T-helper 2 cell treated with Interferon-gamma antibody and Interleukin-4, amounts not matched to agents 5 μg/mL and 100 μg/mL, for 36 hours (primary cell): ENCODE measurements around the gene RGS7.
"Not testable (repeated sequence)": the region's sequence is repeated elsewhere in the genome, so short reads cannot be mapped to it uniquely, and the experiment has no call there.

Experiments used
- DNase-seq: peaks from one replicate; pipeline ENCODE4 v3.0.0; 2021; ENCODE audit warnings: low spot score
- H3K27ac Mint-ChIP-seq: one replicate; pipeline ENCODE4 v1.8.0; 2021; ENCODE audit warnings: mild to moderate bottlenecking, mixed read lengths
- H3K27me3 Mint-ChIP-seq: one replicate; pipeline ENCODE4 v1.8.0; 2021; ENCODE audit warnings: low read depth, mixed read lengths
- H3K36me3 Mint-ChIP-seq: one replicate; pipeline ENCODE4 v1.8.0; 2021; ENCODE audit warnings: low read depth, mixed read lengths
- H3K4me1 Mint-ChIP-seq: one replicate; pipeline ENCODE4 v1.8.0; 2021; ENCODE audit warnings: low read depth, mixed read lengths
- H3K4me3 Mint-ChIP-seq: one replicate; pipeline ENCODE4 v1.8.0; 2022; ENCODE audit warnings: mild to moderate bottlenecking, moderate library complexity, mixed read lengths
- H3K9me3 Mint-ChIP-seq: one replicate; pipeline ENCODE4 v1.8.0; 2021; ENCODE audit warnings: mixed read lengths

RGS7 gene

DNA sequence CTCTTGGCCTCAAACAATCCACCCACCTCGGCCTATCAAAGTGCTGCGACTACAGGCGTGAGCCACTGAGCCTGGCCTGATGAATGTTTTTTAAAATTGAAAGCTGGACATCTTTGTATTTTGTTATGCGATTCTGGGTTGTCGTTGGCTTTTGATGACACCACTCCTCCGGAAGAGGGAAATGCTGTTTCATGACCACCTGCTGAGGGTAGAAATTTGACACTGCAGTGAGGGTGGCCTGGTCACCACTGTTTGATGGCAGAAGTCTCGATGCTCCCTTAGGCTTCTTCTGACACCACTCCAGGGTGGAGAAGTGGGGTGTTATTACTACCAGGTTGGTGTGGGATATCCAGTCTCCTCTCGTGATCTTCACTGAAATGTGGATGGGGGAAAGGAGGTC is 357.2 kb downstream of the RGS7 start:
- no peak for DNase-seq
- Mint-ChIP-seq H3K36me3 (no peaks in the 10 kb centered on the region), H3K4me1 (no peaks in the 10 kb centered on the region), H3K27ac (no peak overlapping the region), H3K9me3 (peaks cover 24% of the 10 kb centered on the region), H3K4me3 (no peak overlapping the region), H3K27me3 (no peaks in the 10 kb centered on the region)

- DNase-seq: no peak
- Mint-ChIP-seq H3K27me3 (no peaks in the 10 kb centered on the region), H3K36me3 (no peaks in the 10 kb centered on the region), H3K4me3 (no peak overlapping the region), H3K27ac (no peak overlapping the region), H3K9me3 (peaks cover 24% of the 10 kb centered on the region), H3K4me1 (no peaks in the 10 kb centered on the region)
Observed at GRCh38 chr1:240998441-240999015, 358.5 kb downstream of the RGS7 start.

DNA sequence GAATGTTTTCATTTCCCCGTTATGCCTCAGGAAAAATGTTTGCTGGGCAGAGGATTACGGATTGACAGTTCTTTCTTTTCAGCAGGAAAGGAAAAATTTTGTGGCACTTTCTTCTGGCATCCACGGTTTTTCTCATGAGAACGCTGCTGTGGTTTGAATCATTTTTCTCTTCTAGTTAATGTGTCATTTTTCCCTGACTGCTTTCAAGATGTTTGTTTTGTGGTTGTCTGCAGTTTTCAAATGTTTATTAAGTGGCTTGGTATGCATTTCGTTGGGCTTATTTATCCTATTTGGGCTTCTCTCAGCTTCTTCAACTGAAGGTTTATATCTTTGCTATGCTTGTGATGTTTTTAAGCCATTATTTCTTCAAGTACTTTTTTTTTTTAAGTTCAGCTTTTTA is 359.0 kb downstream of the RGS7 start:
- Mint-ChIP-seq H3K4me3 (no peak overlapping the region), H3K4me1 (no peaks in the 10 kb centered on the region), H3K9me3 (peaks cover 24% of the 10 kb centered on the region), H3K27me3 (no peaks in the 10 kb centered on the region), H3K36me3 (no peaks in the 10 kb centered on the region), H3K27ac (no peak overlapping the region)
- no peak for DNase-seq

- no peaks in the 10 kb centered on the region for H3K27me3 Mint-ChIP-seq
- no peaks in the 10 kb centered on the region for H3K4me1 Mint-ChIP-seq
- H3K36me3 Mint-ChIP-seq: no peaks in the 10 kb centered on the region
- H3K4me3 Mint-ChIP-seq: no peak overlapping the region
- no peak overlapping the region for H3K27ac Mint-ChIP-seq
- DNase-seq: no peak
- H3K9me3 Mint-ChIP-seq: peaks cover 20% of the 10 kb centered on the region
Observed at GRCh38 chr1:240993004-240993403, 364.0 kb downstream of the RGS7 start.

DNA sequence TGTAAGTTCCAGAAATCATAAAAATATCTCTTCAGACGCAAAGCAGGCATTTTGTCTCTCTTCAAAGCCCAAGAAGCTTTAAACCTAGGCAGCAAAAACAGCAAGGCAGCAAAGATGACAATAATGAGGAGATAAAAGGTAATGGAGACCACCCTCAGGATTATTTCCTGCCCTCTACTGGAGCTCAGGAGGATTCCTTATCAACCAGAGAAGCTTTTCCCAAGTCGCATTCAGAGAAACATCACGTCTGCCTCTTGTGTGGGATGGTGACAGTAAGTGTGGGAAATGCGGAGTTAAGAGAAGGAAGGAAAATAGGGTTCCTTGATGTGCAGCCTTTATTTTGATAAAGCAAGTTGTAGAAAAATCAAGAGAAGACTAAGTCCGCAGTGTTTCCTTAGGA is 365.8 kb downstream of the RGS7 start:
- Mint-ChIP-seq H3K4me1 (no peaks in the 10 kb centered on the region), H3K36me3 (no peaks in the 10 kb centered on the region), H3K27ac (no peak overlapping the region), H3K27me3 (no peaks in the 10 kb centered on the region), H3K9me3 (peaks cover 15% of the 10 kb centered on the region), H3K4me3 (no peak overlapping the region)
- DNase-seq: no peak

- H3K9me3 Mint-ChIP-seq: peaks cover 23% of the 10 kb centered on the region
- H3K27me3 Mint-ChIP-seq: no peaks in the 10 kb centered on the region
- no peaks in the 10 kb centered on the region for H3K4me1 Mint-ChIP-seq
- H3K36me3 Mint-ChIP-seq: no peaks in the 10 kb centered on the region
- no peak for DNase-seq
- H3K4me3 Mint-ChIP-seq: no peak overlapping the region
- H3K27ac Mint-ChIP-seq: no peak overlapping the region
Observed at GRCh38 chr1:240987928-240988327, 369.1 kb downstream of the RGS7 start.

DNA sequence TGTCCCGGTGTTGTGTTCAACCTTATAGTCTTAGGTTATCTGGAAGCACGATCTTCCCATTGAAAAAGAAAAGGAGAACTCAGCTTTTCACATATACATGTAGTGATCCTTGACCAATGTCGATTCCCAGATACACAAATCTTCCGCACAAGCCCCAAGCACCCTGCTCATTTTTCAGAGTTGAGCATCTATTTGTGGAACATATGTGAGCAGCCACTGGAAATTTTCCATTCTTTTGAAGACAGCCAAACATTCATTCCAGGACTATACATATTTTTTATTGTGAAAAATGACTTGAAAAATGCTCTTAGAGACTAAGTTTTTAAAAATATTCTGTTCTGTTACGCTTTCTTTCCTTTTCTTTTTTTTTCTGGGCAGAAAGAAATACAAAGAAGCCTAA is 371.9 kb downstream of the RGS7 start:
- H3K27me3 Mint-ChIP-seq: no peaks in the 10 kb centered on the region

DNA sequence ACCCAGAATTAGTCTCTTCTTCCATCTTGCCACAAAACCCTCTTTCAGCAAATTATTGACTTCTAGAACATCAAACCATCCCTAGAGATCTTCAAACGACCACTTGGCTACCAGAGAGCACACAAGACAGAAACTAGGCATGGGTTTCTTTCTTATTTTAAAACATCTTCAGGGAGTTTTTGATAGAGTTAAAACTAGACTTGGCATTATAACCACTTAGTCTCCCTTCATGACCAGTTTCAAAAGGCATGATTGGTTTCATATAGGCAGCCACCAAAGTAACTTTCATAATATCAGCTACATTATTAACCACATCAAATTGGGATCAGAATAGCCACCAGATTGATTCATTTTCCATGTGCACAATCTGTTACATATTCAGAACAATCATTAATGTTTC is 376.7 kb downstream of the RGS7 start:
- no peak for DNase-seq
- Mint-ChIP-seq H3K4me1 (no peaks in the 10 kb centered on the region), H3K4me3 (no peak overlapping the region), H3K27me3 (no peaks in the 10 kb centered on the region), H3K27ac (no peak overlapping the region), H3K9me3 (peaks cover 16% of the 10 kb centered on the region), H3K36me3 (no peaks in the 10 kb centered on the region)

More for the DNA sequence above, 371.9 kb downstream of the RGS7 start:
- H3K4me1 Mint-ChIP-seq: no peaks in the 10 kb centered on the region
- DNase-seq: no peak
- H3K36me3 Mint-ChIP-seq: no peaks in the 10 kb centered on the region
- H3K4me3 Mint-ChIP-seq: no peak overlapping the region
- no peak overlapping the region for H3K27ac Mint-ChIP-seq
- H3K9me3 Mint-ChIP-seq: peaks cover 19% of the 10 kb centered on the region

GRCh38 chr1:240976685-240977084 is 380.3 kb downstream of the RGS7 start:
- Mint-ChIP-seq H3K27ac (no peak overlapping the region), H3K4me3 (no peak overlapping the region), H3K36me3 (no peaks in the 10 kb centered on the region), H3K9me3 (peaks cover 12% of the 10 kb centered on the region), H3K27me3 (no peaks in the 10 kb centered on the region), H3K4me1 (no peaks in the 10 kb centered on the region)
- no peak for DNase-seq

DNA sequence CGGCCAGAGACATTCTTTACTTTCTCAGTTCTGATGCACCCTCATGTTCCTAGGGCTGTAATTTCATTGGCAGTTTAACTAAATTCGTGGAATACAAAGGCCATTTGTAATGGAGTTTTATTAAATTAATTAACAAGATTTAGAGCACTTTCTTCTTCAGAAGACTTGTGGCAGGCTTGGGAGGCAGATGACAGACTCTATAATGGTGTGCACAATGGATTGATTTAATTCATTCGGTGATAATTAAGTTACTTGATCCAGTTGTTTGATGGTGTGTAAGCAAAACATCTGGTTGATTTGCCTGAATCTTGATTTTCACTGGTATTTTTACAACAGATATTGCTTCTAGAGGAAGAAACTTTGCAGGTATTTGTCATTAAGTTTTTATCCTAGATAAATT is 383.1 kb downstream of the RGS7 start:
- Mint-ChIP-seq H3K9me3 (peaks cover 23% of the 10 kb centered on the region), H3K4me3 (no peak overlapping the region), H3K27me3 (no peaks in the 10 kb centered on the region), H3K27ac (no peak overlapping the region), H3K4me1 (no peaks in the 10 kb centered on the region), H3K36me3 (no peaks in the 10 kb centered on the region)
- no peak for DNase-seq

- H3K27me3 Mint-ChIP-seq, H3K36me3 Mint-ChIP-seq, H3K4me1 Mint-ChIP-seq, H3K27ac Mint-ChIP-seq, H3K4me3 Mint-ChIP-seq, DNase-seq: not testable (repeated sequence)
- peaks cover 20% of the 10 kb centered on the region for H3K9me3 Mint-ChIP-seq
Observed at GRCh38 chr1:240972059-240972458, 384.9 kb downstream of the RGS7 start.

- H3K36me3 Mint-ChIP-seq: no peaks in the 10 kb centered on the region
- no peak for DNase-seq
- H3K27ac Mint-ChIP-seq: no peak overlapping the region
- peaks cover 14% of the 10 kb centered on the region for H3K9me3 Mint-ChIP-seq
- H3K4me1 Mint-ChIP-seq: no peaks in the 10 kb centered on the region
- no peak overlapping the region for H3K4me3 Mint-ChIP-seq
- H3K27me3 Mint-ChIP-seq: no peaks in the 10 kb centered on the region
Observed at GRCh38 chr1:240970253-240970652, 386.8 kb downstream of the RGS7 start.

DNA sequence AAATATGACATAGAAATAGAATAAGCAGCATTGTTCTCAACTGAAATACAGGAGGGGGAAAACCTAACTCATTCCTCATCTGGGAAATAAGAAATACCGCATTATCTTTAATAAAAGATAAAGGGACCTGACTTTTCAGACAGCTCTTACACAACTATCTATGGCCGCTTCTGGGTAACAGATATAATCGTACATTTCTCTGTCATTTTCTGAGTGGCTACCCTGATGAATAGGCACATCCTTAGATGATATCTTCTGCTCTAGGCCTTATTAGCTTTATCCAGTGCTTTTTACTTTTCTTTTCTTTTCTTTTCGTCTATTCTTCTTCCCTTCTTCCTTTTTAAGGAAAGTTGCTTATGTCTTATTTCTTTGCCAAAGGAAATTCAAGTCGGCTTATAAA is 388.1 kb downstream of the RGS7 start:
- DNase-seq: no peak
- H3K4me1 Mint-ChIP-seq: no peaks in the 10 kb centered on the region
- H3K27me3 Mint-ChIP-seq: no peaks in the 10 kb centered on the region
- peaks cover 10% of the 10 kb centered on the region for H3K9me3 Mint-ChIP-seq
- H3K4me3 Mint-ChIP-seq: no peak overlapping the region
- H3K36me3 Mint-ChIP-seq: no peaks in the 10 kb centered on the region
- no peak overlapping the region for H3K27ac Mint-ChIP-seq

DNA sequence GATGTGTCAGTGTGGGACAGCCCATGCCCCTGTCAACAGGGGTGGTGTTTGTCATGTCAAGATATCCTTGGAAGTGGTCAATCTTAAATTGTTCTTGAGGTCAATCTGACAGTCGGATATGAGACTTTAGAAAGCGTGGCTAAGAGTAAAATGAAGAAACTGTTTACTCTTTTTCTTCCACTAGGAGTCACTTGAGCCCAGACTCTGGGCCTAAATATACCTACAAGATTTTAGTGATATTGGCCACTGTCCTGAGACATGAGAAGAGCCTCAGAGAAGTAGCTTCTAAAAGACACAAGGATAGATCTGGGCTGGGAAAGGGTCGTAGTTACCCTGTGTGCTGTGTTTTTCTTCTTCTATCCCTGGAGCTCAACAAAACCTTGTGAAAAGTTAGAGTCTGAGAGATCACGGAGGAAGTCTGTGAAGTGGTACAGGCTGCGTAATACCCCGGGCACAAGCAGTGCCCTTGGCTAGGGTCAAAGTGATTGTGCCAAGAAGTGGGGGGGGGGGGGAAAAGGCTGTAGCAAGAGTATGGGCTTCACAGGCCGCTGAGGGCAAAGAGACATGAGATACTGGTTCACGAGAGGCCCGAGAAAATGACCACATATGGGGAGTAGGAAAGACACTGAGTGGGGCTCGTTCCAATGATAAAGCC is 389.8 kb downstream of the RGS7 start:
- Mint-ChIP-seq H3K4me3 (no peak overlapping the region), H3K36me3 (no peaks in the 10 kb centered on the region), H3K4me1 (no peaks in the 10 kb centered on the region), H3K27me3 (no peaks in the 10 kb centered on the region), H3K9me3 (peaks cover 10% of the 10 kb centered on the region), H3K27ac (no peak overlapping the region)
- no peak for DNase-seq

GRCh38 chr1:240965581-240966091 is 391.4 kb downstream of the RGS7 start:
- Mint-ChIP-seq H3K4me3 (no peak overlapping the region), H3K9me3 (peaks cover 7% of the 10 kb centered on the region), H3K27ac (no peak overlapping the region), H3K27me3 (no peaks in the 10 kb centered on the region), H3K4me1 (no peaks in the 10 kb centered on the region), H3K36me3 (no peaks in the 10 kb centered on the region)
- DNase-seq: no peak
